KMS-11 (cell line): Measurements from ENCODE around the gene PRKD2.

Experiments used
- H2AFZ ChIP-seq: fragments of 200-600 bp; sonication (generic); 2 replicates; pipeline ENCODE4 v1.6.1; 2016; ENCODE audit warnings: antibody characterized with exemption, mixed run types, low read depth
- H3K27ac ChIP-seq: fragments of 200-600 bp; sonication (generic); 2 replicates; pipeline ENCODE4 v1.6.1; 2016; ENCODE audit warnings: mild to moderate bottlenecking, mixed run types
- H3K27me3 ChIP-seq: fragments of 200-600 bp; sonication (generic); 2 replicates; pipeline ENCODE4 v1.6.1; 2017; ENCODE audit warnings: mild to moderate bottlenecking, low read depth, mixed run types, moderate library complexity; ENCODE audit not compliant: insufficient read depth
- H3K36me3 ChIP-seq: fragments of 200-600 bp; sonication (generic); 2 replicates; pipeline ENCODE4 v1.6.1; 2017; ENCODE audit warnings: mild to moderate bottlenecking, mixed run types; ENCODE audit not compliant: insufficient read depth
- H3K4me1 ChIP-seq: fragments of 200-600 bp; sonication (generic); 2 replicates; pipeline ENCODE4 v1.6.1; 2016; ENCODE audit warnings: mild to moderate bottlenecking, low read depth, mixed run types; ENCODE audit not compliant: poor library complexity, severe bottlenecking
- H3K4me2 ChIP-seq: fragments of 200-600 bp; sonication (generic); 2 replicates; pipeline ENCODE4 v1.7.0; 2016; ENCODE audit warnings: mild to moderate bottlenecking, mixed run types
- H3K4me3 ChIP-seq: fragments of 200-600 bp; sonication (generic); IDR thresholded peaks from 2 replicates; pipeline ENCODE4 v1.6.1; 2017; ENCODE audit warnings: low read depth, low read length, mixed read lengths; ENCODE audit not compliant: insufficient read depth
- H3K79me2 ChIP-seq: fragments of 200-600 bp; sonication (generic); 2 replicates; pipeline ENCODE4 v1.6.1; 2016; ENCODE audit warnings: low read depth, mixed run types; ENCODE audit not compliant: insufficient read depth
- H3K9ac ChIP-seq: fragments of 200-600 bp; sonication (generic); 2 replicates; pipeline ENCODE4 v1.6.1; 2016; ENCODE audit warnings: mild to moderate bottlenecking, mixed run types
- H4K20me1 ChIP-seq: fragments of 200-600 bp; sonication (generic); 2 replicates; pipeline ENCODE4 v1.6.1; 2016; ENCODE audit warnings: mild to moderate bottlenecking, mixed run types; ENCODE audit not compliant: insufficient read depth
- CTCF ChIP-seq: fragments of 200-600 bp; sonication (generic); conservative IDR thresholded peaks from 2 replicates; pipeline ENCODE4 v1.6.1; 2017; ENCODE audit warnings: low read depth, mild to moderate bottlenecking, antibody characterized with exemption, low read length, moderate library complexity, mixed read lengths

The PRKD2 gene

GRCh38 chr19:46732172-46732938 lies 15.4 kb upstream of the PRKD2 start:
- H2AFZ ChIP-seq, result no peak overlapping the region
- H3K36me3 ChIP-seq, result peaks cover 5% of the 10 kb centered on the region; the same call in 1 of the 2 replicates
- no peak overlapping the region for H3K4me2 ChIP-seq
- no peak overlapping the region for H3K27ac ChIP-seq
- no peak overlapping the region for H3K9ac ChIP-seq
- H3K27me3 ChIP-seq, result no peaks in the 10 kb centered on the region
- H3K4me1 ChIP-seq, result peaks cover 18% of the 10 kb centered on the region
- no peak overlapping the region for H3K4me3 ChIP-seq
- TF ChIP-seq CTCF, result no peak
- H3K79me2 ChIP-seq, result peaks cover 7% of the 10 kb centered on the region; the same call in 1 of the 2 replicates
- H4K20me1 ChIP-seq, result no peaks in the 10 kb centered on the region

- Histone ChIP-seq H4K20me1 (no peaks in the 10 kb centered on the region), H3K4me2 (no peak overlapping the region), H3K36me3 (peaks cover 7% of the 10 kb centered on the region; the same call in 1 of the 2 replicates), H3K27me3 (no peaks in the 10 kb centered on the region), H3K27ac (no peak overlapping the region), H3K79me2 (peaks cover under 1% of the 10 kb centered on the region; the same call in 1 of the 2 replicates), H3K9ac (no peak overlapping the region), H3K4me1 (peaks cover 18% of the 10 kb centered on the region), H2AFZ (no peak overlapping the region), H3K4me3 (no peak overlapping the region)
- TF ChIP-seq CTCF, result no peak
Measured at GRCh38 chr19:46731584-46731983, 14.7 kb upstream of the PRKD2 start.

DNA sequence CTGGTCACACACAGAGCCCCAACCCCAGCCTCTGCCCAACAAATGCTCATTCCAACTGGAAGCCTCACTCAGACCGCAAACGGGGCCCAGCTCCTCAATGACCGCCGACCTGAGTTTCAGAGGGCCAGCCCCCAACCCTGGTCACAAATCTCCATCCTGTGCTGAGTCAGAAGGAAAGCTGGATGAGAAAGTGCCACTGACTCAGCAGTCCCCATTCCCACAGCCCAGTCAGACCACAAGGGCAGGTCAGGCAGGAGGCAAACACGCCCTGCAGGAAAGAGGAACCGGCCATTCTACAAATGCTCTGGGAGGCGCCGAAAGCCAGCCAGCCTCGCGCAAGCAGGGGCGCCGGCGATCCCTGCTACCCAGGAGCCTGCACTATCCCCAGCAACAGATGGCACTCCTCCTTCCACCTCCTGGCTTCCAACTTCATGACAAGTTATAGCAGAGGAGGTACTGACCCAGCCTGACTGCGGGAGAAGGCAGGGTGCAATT lies 14.1 kb upstream of the PRKD2 start:
- H3K4me2 ChIP-seq, result no peak overlapping the region
- H3K9ac ChIP-seq, result no peak overlapping the region
- no peak overlapping the region for H2AFZ ChIP-seq
- H4K20me1 ChIP-seq, result no peaks in the 10 kb centered on the region
- peaks cover 7% of the 10 kb centered on the region; the same call in 1 of the 2 replicates for H3K36me3 ChIP-seq
- peaks cover 18% of the 10 kb centered on the region for H3K4me1 ChIP-seq
- TF ChIP-seq CTCF, result no peak
- H3K79me2 ChIP-seq, result no peaks in the 10 kb centered on the region; the same call in 1 of the 2 replicates
- H3K27me3 ChIP-seq, result no peaks in the 10 kb centered on the region
- H3K4me3 ChIP-seq, result no peak overlapping the region
- no peak overlapping the region for H3K27ac ChIP-seq

- Histone ChIP-seq H3K27ac (no peak overlapping the region), H2AFZ (no peak overlapping the region), H4K20me1 (no peaks in the 10 kb centered on the region), H3K4me2 (no peak overlapping the region), H3K36me3 (peaks cover 7% of the 10 kb centered on the region; the same call in 1 of the 2 replicates), H3K9ac (no peak overlapping the region), H3K27me3 (no peaks in the 10 kb centered on the region), H3K4me1 (peaks cover 18% of the 10 kb centered on the region), H3K79me2 (no peaks in the 10 kb centered on the region; the same call in 1 of the 2 replicates), H3K4me3 (no peak overlapping the region)
- no peak for TF ChIP-seq CTCF
Measured at GRCh38 chr19:46730595-46730994, 13.7 kb upstream of the PRKD2 start.
